Neural cell (in vitro differentiated cells): ENCODE measurements around the gene MIX23. TPM values are rescaled to one million over a fixed set of nuclear protein-coding genes. Genes with fewer than 3 reads are reported as not detected.

Source experiments
- polyA plus RNA-seq: library from polyadenylated mRNA; depleted of rRNA; stranded (reverse); fragments of >200 nt; gene quantifications from 2 replicates; pipeline ENCODE4 v1.2.3, GENCODE V29; 2014
- small RNA-seq, 3 experiments: library from RNA; depleted of rRNA; stranded (forward); fragments of <200 nt; gene quantifications; one replicate each; pipeline ENCODE3, GENCODE V24; 2012

MIX23 gene
- polyA plus RNA-seq, 1 donor from 2014 or later, result 87.3 TPM

Small RNA genes within 50 kb of the gene (small RNA-seq; reads per million reads assigned to genes)
- gene AC083798.1, result 0 reads per million in 3 experiments

Other genes with a start within 250 kb of the MIX23 start
- gene CASR, start 199.6 kb downstream of the MIX23 start, polyA plus RNA-seq, result not detected in 2 replicates
- gene CSTA, start 58.0 kb downstream of the MIX23 start, polyA plus RNA-seq, result not detected in 2 replicates
- gene FAM162A, start 951 bp upstream of the MIX23 start, polyA plus RNA-seq, result 15.1 and 16.2 TPM in 2 replicates
- gene WDR5B, start 32.8 kb upstream of the MIX23 start, polyA plus RNA-seq, result 6.9 and 8.4 TPM in 2 replicates
- gene KPNA1, start 131.7 kb upstream of the MIX23 start, polyA plus RNA-seq, result 28.5 and 35.8 TPM in 2 replicates
- not detected in 2 replicates for gene PARP9, start 181.1 kb upstream of the MIX23 start, polyA plus RNA-seq
- gene DTX3L, start 181.1 kb upstream of the MIX23 start, polyA plus RNA-seq, result not detected in 2 replicates
- gene PARP15, start 194.4 kb upstream of the MIX23 start, polyA plus RNA-seq, result not detected in 2 replicates